Measurements from ENCODE around the gene DAGLA.
"Not testable (repeated sequence)": the region's sequence is repeated elsewhere in the genome, so short reads cannot be mapped to it uniquely, and the experiment has no call there.

Gene DAGLA

GRCh38 chr11:61679893-61680621, at the start of gene DAGLA:
Gene DAGLA, plus strand, starts transcription at chr11:61680391. Its CDS starts 39,765 bp downstream, at chr11:61720156.
- DNase-seq (ENCODE audit: low spot score): peak; percentile 68

- DNase-seq (ENCODE audit: low spot score): no peak
Measured at GRCh38 chr11:61632096-61632495, 48.1 kb upstream of the DAGLA start.

GRCh38 chr11:61635304-61635703, 44.9 kb upstream of the DAGLA start:
- no peak for DNase-seq (ENCODE audit: low spot score)

- no peak for DNase-seq (ENCODE audit: low spot score)
Measured at GRCh38 chr11:61635787-61636186, 44.4 kb upstream of the DAGLA start.

- DNase-seq (ENCODE audit: low spot score): no peak
Measured at GRCh38 chr11:61636676-61637075, 43.5 kb upstream of the DAGLA start.

GRCh38 chr11:61637277-61637676, 42.9 kb upstream of the DAGLA start:
- DNase-seq (ENCODE audit: low spot score): no peak

GRCh38 chr11:61639816-61640443, 40.3 kb upstream of the DAGLA start:
- no peak for DNase-seq (ENCODE audit: low spot score)

- DNase-seq (ENCODE audit: low spot score): no peak
Measured at GRCh38 chr11:61642162-61642561, 38.0 kb upstream of the DAGLA start.

GRCh38 chr11:61645179-61645868, 34.9 kb upstream of the DAGLA start:
- no peak for DNase-seq (ENCODE audit: low spot score)

GRCh38 chr11:61647529-61647928, 32.7 kb upstream of the DAGLA start:
- no peak for DNase-seq (ENCODE audit: low spot score)

- no peak for DNase-seq (ENCODE audit: low spot score)
Measured at GRCh38 chr11:61650781-61651571, 29.2 kb upstream of the DAGLA start.

GRCh38 chr11:61652135-61652534, 28.1 kb upstream of the DAGLA start:
- no peak for DNase-seq (ENCODE audit: low spot score)

GRCh38 chr11:61654397-61654829, 25.8 kb upstream of the DAGLA start:
- no peak for DNase-seq (ENCODE audit: low spot score)

GRCh38 chr11:61655266-61656159, 24.7 kb upstream of the DAGLA start:
- not testable (repeated sequence) for DNase-seq (ENCODE audit: low spot score)

- DNase-seq (ENCODE audit: low spot score): no peak
Measured at GRCh38 chr11:61656347-61657077, 23.7 kb upstream of the DAGLA start.

- DNase-seq (ENCODE audit: low spot score): no peak
Measured at GRCh38 chr11:61657566-61658290, 22.5 kb upstream of the DAGLA start.

GRCh38 chr11:61659413-61660196, 20.6 kb upstream of the DAGLA start:
- DNase-seq (ENCODE audit: low spot score): no peak

- not testable (repeated sequence) for DNase-seq (ENCODE audit: low spot score)
Measured at GRCh38 chr11:61660997-61661396, 19.2 kb upstream of the DAGLA start.
